Measurements from ENCODE around the gene CD163L1.

CD163L1 gene

GRCh38 chr12:7411343-7411742 is 32.6 kb downstream of the CD163L1 start:
- H3K4me3 ChIP-seq (ENCODE audit: control insufficient read depth, low read depth, low read length): no peak overlapping the region
- DNase-seq (ENCODE audit: low read depth): no peak
- no peak for TF ChIP-seq CTCF (conservative IDR thresholded peaks at IDR 0.05; ENCODE audit: control insufficient read depth, insufficient read depth, low read depth, low read length)

GRCh38 chr12:7404275-7404674 is 39.7 kb downstream of the CD163L1 start:
- no peak for DNase-seq (ENCODE audit: low read depth)
- no peak overlapping the region for H3K4me3 ChIP-seq (ENCODE audit: control insufficient read depth, low read depth, low read length)
- no peak for TF ChIP-seq CTCF (conservative IDR thresholded peaks at IDR 0.05; ENCODE audit: control insufficient read depth, insufficient read depth, low read depth, low read length)

GRCh38 chr12:7403466-7403865 is 40.5 kb downstream of the CD163L1 start:
- DNase-seq (ENCODE audit: low read depth): peak; percentile 45
- H3K4me3 ChIP-seq (ENCODE audit: control insufficient read depth, low read depth, low read length): no peak overlapping the region
- TF ChIP-seq CTCF (conservative IDR thresholded peaks at IDR 0.05; ENCODE audit: control insufficient read depth, insufficient read depth, low read depth, low read length): no peak

GRCh38 chr12:7399089-7399488 is 44.9 kb downstream of the CD163L1 start:
- TF ChIP-seq CTCF (conservative IDR thresholded peaks at IDR 0.05; ENCODE audit: control insufficient read depth, insufficient read depth, low read depth, low read length): no peak
- H3K4me3 ChIP-seq (ENCODE audit: control insufficient read depth, low read depth, low read length): no peak overlapping the region
- DNase-seq (ENCODE audit: low read depth): no peak

- no peak overlapping the region for H3K4me3 ChIP-seq (ENCODE audit: control insufficient read depth, low read depth, low read length)
- TF ChIP-seq CTCF (conservative IDR thresholded peaks at IDR 0.05; ENCODE audit: control insufficient read depth, insufficient read depth, low read depth, low read length): no peak
- no peak for DNase-seq (ENCODE audit: low read depth)
These were observed 47.5 kb downstream of the CD163L1 start for GRCh38 chr12:7396418-7396817.

- H3K4me3 ChIP-seq (ENCODE audit: control insufficient read depth, low read depth, low read length): no peak overlapping the region
- DNase-seq (ENCODE audit: low read depth): peak; percentile 66
- TF ChIP-seq CTCF (conservative IDR thresholded peaks at IDR 0.05; ENCODE audit: control insufficient read depth, insufficient read depth, low read depth, low read length): no peak
These were observed 48.0 kb downstream of the CD163L1 start for GRCh38 chr12:7395950-7396349.

- H3K4me3 ChIP-seq (ENCODE audit: control insufficient read depth, low read depth, low read length): no peak overlapping the region
- DNase-seq (ENCODE audit: low read depth): no peak
- TF ChIP-seq CTCF (conservative IDR thresholded peaks at IDR 0.05; ENCODE audit: control insufficient read depth, insufficient read depth, low read depth, low read length): peak; percentile 14
These were observed 56.7 kb downstream of the CD163L1 start for GRCh38 chr12:7387289-7387688.
